SK-N-SH (cell line): Measurements from ENCODE around the gene CACNA2D3. TPM values are rescaled to one million over a fixed set of nuclear protein-coding genes. Genes with fewer than 3 reads are reported as not detected.

Source experiments
- CTCF ChIA-PET: fragments of 300-600, 350-600 bp; formaldehyde crosslinking; extraction: SDS; loops from one replicate; lab custom pipeline; 2021; lab: Yijun Ruan, JAX
- POLR2A ChIA-PET: fragments of 350-600 bp; sonication (Branson Sonifier 250); formaldehyde crosslinking; extraction: SDS; loops from one replicate; lab custom pipeline; 2020; ENCODE audit warnings: antibody characterized with exemption, inconsistent platforms; lab: Yijun Ruan, JAX
- DNase-seq: peaks from one replicate; pipeline ENCODE4 v3.0.0; 2012
- H2AFZ ChIP-seq: fragments of 200-600 bp; sonication (generic); 2 replicates; pipeline ENCODE4 v1.8.1; 2016; ENCODE audit warnings: antibody characterized with exemption, mild to moderate bottlenecking, low read depth
- H3F3A ChIP-seq: fragments of 200-600 bp; sonication (generic); replicated peaks from 2 replicates; pipeline ENCODE3; 2016; ENCODE audit warnings: antibody characterized with exemption, mild to moderate bottlenecking; ENCODE audit not compliant: insufficient read depth
- H3K27ac ChIP-seq, 2 experiments: fragments of 200-500 bp in 1 of 2; fragments of 200-600 bp in 1 of 2; sonication (Bioruptor generic) in 1 of 2; sonication (generic), shearing (Covaris generic) in 1 of 2; 2 replicates each; pipeline versions ENCODE4 v1.5.1 to v1.6.1; 2014 to 2016; ENCODE audit warnings: low read depth in 2 of 2, inconsistent platforms in 1 of 2, low read length in 1 of 2, mild to moderate bottlenecking in 1 of 2, mixed read lengths in 1 of 2
- H3K27me3 ChIP-seq: fragments of 200-600 bp; sonication (generic), shearing (Covaris generic); 2 replicates; pipeline ENCODE4 v1.6.1; 2016; ENCODE audit warnings: mixed run types; ENCODE audit not compliant: insufficient read depth
- H3K36me3 ChIP-seq, 2 experiments: fragments of 200-500 bp in 1 of 2; fragments of 200-600 bp in 1 of 2; sonication (Bioruptor generic) in 1 of 2; sonication (generic) in 1 of 2; replicated peaks in 1 of 2; 2 replicates each; pipeline versions ENCODE3 to v1.5.1; 2014 to 2016; ENCODE audit warnings: low read length in 1 of 2, mild to moderate bottlenecking in 1 of 2; ENCODE audit not compliant: insufficient read depth in 2 of 2, control insufficient read depth in 1 of 2
- H3K4me1 ChIP-seq, 2 experiments: fragments of 200-500 bp in 1 of 2; fragments of 200-600 bp in 1 of 2; sonication (Bioruptor generic) in 1 of 2; sonication (generic), shearing (Covaris generic) in 1 of 2; 2 replicates each; pipeline versions ENCODE4 v1.5.1 to v1.6.1; 2014 to 2016; ENCODE audit warnings: low read depth in 1 of 2, low read length in 1 of 2, mixed run types in 1 of 2; ENCODE audit not compliant: insufficient read depth in 2 of 2, control insufficient read depth in 1 of 2
- H3K4me2 ChIP-seq: fragments of 200-600 bp; sonication (generic), shearing (Covaris generic); 2 replicates; pipeline ENCODE4 v1.6.1; 2017; ENCODE audit warnings: mixed run types
- H3K4me3 ChIP-seq, 2 experiments: fragments of 200-500 bp in 1 of 2; fragments of 200-600 bp in 1 of 2; sonication (Bioruptor generic) in 1 of 2; sonication (generic), shearing (Covaris generic) in 1 of 2; 2 replicates each; pipeline versions ENCODE4 v1.5.1 to v1.8.1; 2014 to 2016; ENCODE audit warnings: low read depth in 2 of 2, inconsistent platforms in 1 of 2, low read length in 1 of 2, mild to moderate bottlenecking in 1 of 2, mixed read lengths in 1 of 2, moderate library complexity in 1 of 2
- H3K79me2 ChIP-seq: fragments of 200-600 bp; sonication (generic); 2 replicates; pipeline ENCODE4 v1.8.1; 2017; ENCODE audit warnings: mild to moderate bottlenecking; ENCODE audit not compliant: insufficient read depth
- H3K9ac ChIP-seq: fragments of 200-600 bp; sonication (generic); 2 replicates; pipeline ENCODE4 v1.6.1; 2017; ENCODE audit warnings: mixed run types
- H3K9me2 ChIP-seq: fragments of 200-600 bp; sonication (generic); 2 replicates; pipeline ENCODE4 v1.6.1; 2017; ENCODE audit warnings: mixed run types
- H3K9me3 ChIP-seq: fragments of 200-600 bp; sonication (generic); 2 replicates; pipeline ENCODE4 v1.6.1; 2017; ENCODE audit warnings: mixed run types, mild to moderate bottlenecking, moderate library complexity
- H4K20me1 ChIP-seq: fragments of 200-600 bp; sonication (generic); 2 replicates; pipeline ENCODE4 v1.6.1; 2017; ENCODE audit warnings: mild to moderate bottlenecking, mixed run types; ENCODE audit not compliant: insufficient read depth
- CTCF ChIP-seq: fragments of 200-600 bp; sonication (generic); IDR thresholded peaks from 2 replicates; pipeline ENCODE4 v1.6.1; 2017; ENCODE audit warnings: antibody characterized with exemption, mild to moderate bottlenecking, moderate library complexity
- FOXM1 ChIP-seq: IDR thresholded peaks from 2 replicates; pipeline ENCODE4 v1.4.0; 2012; ENCODE audit warnings: low read depth, mild to moderate bottlenecking
- IRF3 ChIP-seq: fragments of 150-350 bp; IDR thresholded peaks from 2 replicates; pipeline ENCODE4 v1.6.1; 2016; ENCODE audit warnings: mild to moderate bottlenecking, low read depth, low read length
- MAX ChIP-seq: IDR thresholded peaks from 2 replicates; pipeline ENCODE4 v1.4.0; 2012; ENCODE audit warnings: low read depth
- NFIC ChIP-seq: IDR thresholded peaks from 2 replicates; pipeline ENCODE4 v1.4.0; 2012; ENCODE audit warnings: borderline replicate concordance
- NRF1 ChIP-seq: IDR thresholded peaks from 2 replicates; pipeline ENCODE4 v1.6.1; 2012; ENCODE audit warnings: low read depth, mild to moderate bottlenecking, low read length
- POLR2AphosphoS5 ChIP-seq: IDR thresholded peaks from 2 replicates; pipeline ENCODE4 v1.6.1; 2012; ENCODE audit warnings: low read depth, low read length
- RAD21 ChIP-seq: IDR thresholded peaks from 2 replicates; pipeline ENCODE4 v1.6.1; 2012; ENCODE audit warnings: mild to moderate bottlenecking, low read length
- RCOR1 ChIP-seq: fragments of 150-350 bp; IDR thresholded peaks from 2 replicates; pipeline ENCODE4 v1.6.1; 2017; ENCODE audit warnings: antibody characterized with exemption, low read length
- SMC3 ChIP-seq: IDR thresholded peaks from 2 replicates; pipeline ENCODE4 v1.6.1; 2012; ENCODE audit warnings: low read depth, low read length, improper control_type of control experiment
- TEAD4 ChIP-seq: IDR thresholded peaks from 2 replicates; pipeline ENCODE4 v1.4.0; 2012; ENCODE audit warnings: mild to moderate bottlenecking, borderline replicate concordance; ENCODE audit not compliant: insufficient read depth
- USF2 ChIP-seq: fragments of 150-350 bp; IDR thresholded peaks from 2 replicates; pipeline ENCODE4 v1.6.1; 2017; ENCODE audit warnings: antibody characterized with exemption, low read length, low read depth, borderline replicate concordance
- WGBS: methylation state at CpG from one replicate; pipeline ENCODE4 v1.1.6; 2017; ENCODE audit warnings: low lambda C conversion rate; 5-methylcytosine and 5-hydroxymethylcytosine counted together
- polyA plus RNA-seq, 3 experiments: library from polyadenylated mRNA; depleted of rRNA; stranded (reverse); fragments of >200 nt; gene quantifications; 2 replicates each; pipeline ENCODE4 v1.2.3, GENCODE V29; 2012

CACNA2D3 gene
- polyA plus RNA-seq, 1 of the 3 experiments (the other 2 are of a cell fraction) = 0.15 TPM

GRCh38 chr3:55065331-55065730, 943.0 kb downstream of the CACNA2D3 start:
- POLR2A ChIA-PET = no interaction called here
- Histone ChIP-seq H4K20me1 (no peaks in the 10 kb centered on the region), H3K4me3 (no peak overlapping the region), H3K4me2 (no peak overlapping the region), H3K9ac (no peak overlapping the region), H2AFZ (no peak overlapping the region), H3K27ac (no peak overlapping the region), H3K79me2 (no peaks in the 10 kb centered on the region), H3F3A (no peaks in the 10 kb centered on the region), H3K9me2 (no peaks in the 10 kb centered on the region), H3K9me3 (no peaks in the 10 kb centered on the region), H3K4me1 (no peaks in the 10 kb centered on the region), H3K36me3 (no peaks in the 10 kb centered on the region), H3K27me3 (no peaks in the 10 kb centered on the region)
- no peak for TF ChIP-seq USF2
- no peak for TF ChIP-seq RAD21
- no peak for TF ChIP-seq TEAD4
- TF ChIP-seq MAX = no peak
- no peak for TF ChIP-seq FOXM1
- TF ChIP-seq POLR2AphosphoS5 = no peak
- DNase-seq = no peak
- CTCF ChIA-PET = no interaction called here
- WGBS = 73% methylated on average over 4 of the region's 4 CpGs

GRCh38 chr3:55066551-55067047, 944.2 kb downstream of the CACNA2D3 start:
- Histone ChIP-seq H3K79me2 (no peaks in the 10 kb centered on the region), H3K9me2 (no peaks in the 10 kb centered on the region), H3K9me3 (no peaks in the 10 kb centered on the region), H3K4me2 (no peak overlapping the region), H3K36me3 (no peaks in the 10 kb centered on the region), H3F3A (no peaks in the 10 kb centered on the region), H3K9ac (no peak overlapping the region), H3K4me1 (no peaks in the 10 kb centered on the region), H3K27ac (no peak overlapping the region), H4K20me1 (no peaks in the 10 kb centered on the region), H2AFZ (no peak overlapping the region), H3K27me3 (no peaks in the 10 kb centered on the region), H3K4me3 (no peak overlapping the region)
- TF ChIP-seq NFIC (no peak), IRF3 (no peak), SMC3 (no peak), NRF1 (no peak)
- no peak for DNase-seq
- CTCF ChIA-PET = no interaction called here
- POLR2A ChIA-PET = no interaction called here
- 90% methylated on average over 9 of the region's 9 CpGs for WGBS

GRCh38 chr3:55069950-55070349, 947.6 kb downstream of the CACNA2D3 start:
- no peak overlapping the region for H3K9ac ChIP-seq
- no peak for DNase-seq
- no peak overlapping the region for H3K4me3 ChIP-seq
- TF ChIP-seq RCOR1 = no peak
- TF ChIP-seq MAX = no peak
- TF ChIP-seq CTCF = no peak
- no peaks in the 10 kb centered on the region for H3K36me3 ChIP-seq
- H3K4me1 ChIP-seq = no peaks in the 10 kb centered on the region
- ChIA-PET CTCF (interaction anchor here (0.7 kb wide), 1 partner anchor 238 kb away, joined by 3 read pairs; no protein-coding TSS in a partner anchor), POLR2A (no interaction called here)
- H3K79me2 ChIP-seq = no peaks in the 10 kb centered on the region
- H2AFZ ChIP-seq = no peak overlapping the region
- H3K27me3 ChIP-seq = no peaks in the 10 kb centered on the region
- no peaks in the 10 kb centered on the region for H3K9me2 ChIP-seq
- H4K20me1 ChIP-seq = no peaks in the 10 kb centered on the region
- H3K9me3 ChIP-seq = no peaks in the 10 kb centered on the region
- H3F3A ChIP-seq = no peaks in the 10 kb centered on the region
- no peak overlapping the region for H3K27ac ChIP-seq
- no peak overlapping the region for H3K4me2 ChIP-seq
